H1 (cell line): ENCODE measurements around the gene IGFALS. TPM values are rescaled to one million over a fixed set of nuclear protein-coding genes. Genes with fewer than 3 reads are reported as not detected.

Experiments used
- CTCF ChIA-PET: fragments of 300-600 bp; sonication (Branson Sonifier 250); formaldehyde crosslinking; loops from one replicate; lab custom pipeline; 2021; ENCODE audit not compliant: partially characterized antibody; lab: Charles Lee
- POLR2A ChIA-PET: fragments of 300-600 bp; sonication (Branson Sonifier 250); formaldehyde crosslinking; loops from one replicate; lab custom pipeline; 2021; ENCODE audit warnings: inconsistent platforms; ENCODE audit not compliant: partially characterized antibody; lab: Charles Lee
- DNase-seq, 2 experiments: peaks; one replicate each; pipeline versions ENCODE4 v3.0.0 to v3.0.0-alpha.2; 2010 to 2022; ENCODE audit warnings: low spot score in 2 of 2, low read depth in 1 of 2, mixed read lengths in 1 of 2
- FAIRE-seq: peaks from 2 replicates; lab custom pipeline; 2011; peaks lifted over from hg19 to GRCh38; lab: Jason Lieb, UNC
- H2AFZ ChIP-seq: 2 replicates; pipeline ENCODE4 v1.8.1; 2012; ENCODE audit warnings: low read length, inconsistent platforms
- H2AK5ac ChIP-seq: 2 replicates; pipeline ENCODE4 v1.6.1; 2013; ENCODE audit warnings: low read depth, low read length
- H2BK120ac ChIP-seq: replicated peaks from 2 replicates; pipeline ENCODE3; 2013; ENCODE audit warnings: low read depth, low read length, inconsistent platforms
- H2BK12ac ChIP-seq: 2 replicates; pipeline ENCODE4 v1.6.1; 2013; ENCODE audit warnings: low read depth, low read length
- H2BK15ac ChIP-seq: 2 replicates; pipeline ENCODE4 v1.6.1; 2013; ENCODE audit warnings: low read length
- H2BK20ac ChIP-seq: 2 replicates; pipeline ENCODE4 v1.6.1; 2013; ENCODE audit warnings: low read length
- H2BK5ac ChIP-seq: 2 replicates; pipeline ENCODE4 v1.6.1; 2013; ENCODE audit warnings: low read depth, low read length
- H3K14ac ChIP-seq: 2 replicates; pipeline ENCODE4 v1.6.1; 2013; ENCODE audit warnings: inconsistent platforms; ENCODE audit not compliant: insufficient read length
- H3K18ac ChIP-seq: 2 replicates; pipeline ENCODE4 v1.6.1; 2013; ENCODE audit warnings: low read length; ENCODE audit errors: extremely low read depth
- H3K23ac ChIP-seq: 2 replicates; pipeline ENCODE4 v1.6.1; 2013; ENCODE audit warnings: inconsistent platforms; ENCODE audit not compliant: insufficient read length
- H3K23me2 ChIP-seq: 2 replicates; pipeline ENCODE4 v1.6.1; 2013; ENCODE audit warnings: low read depth, low read length
- H3K27ac ChIP-seq: 2 replicates; pipeline ENCODE4 v1.6.1; 2011; ENCODE audit warnings: low read depth, low read length, inconsistent platforms
- H3K27me3 ChIP-seq, 4 experiments: replicated peaks in 1 of 4; 1 replicate in 1 of 4; 2 replicates in 3 of 4; pipeline versions ENCODE4 v1.6.1 to v1.8.1; 2011 to 2013; ENCODE audit warnings: low read length in 3 of 4, mild to moderate bottlenecking in 3 of 4, inconsistent platforms in 2 of 4, mixed read lengths in 2 of 4, moderate library complexity in 1 of 4; ENCODE audit not compliant: control insufficient read depth in 3 of 4, insufficient read depth in 3 of 4; ENCODE audit errors: extremely low read depth in 1 of 4
- H3K36me3 ChIP-seq, 4 experiments: 2 replicates each; pipeline versions ENCODE4 v1.6.1 to v1.8.1; 2011 to 2013; ENCODE audit warnings: mild to moderate bottlenecking in 4 of 4, low read length in 3 of 4, moderate library complexity in 2 of 4, control low read depth in 1 of 4, inconsistent platforms in 1 of 4; ENCODE audit not compliant: insufficient read depth in 4 of 4, control insufficient read depth in 2 of 4
- H3K4ac ChIP-seq: replicated peaks from 2 replicates; pipeline ENCODE3; 2013; ENCODE audit warnings: low read length, low read depth, mixed read lengths, inconsistent platforms; ENCODE audit not compliant: insufficient read length
- H3K4me1 ChIP-seq, 4 experiments: replicated peaks in 1 of 4; 1 replicate in 1 of 4; 2 replicates in 3 of 4; pipeline versions ENCODE4 v1.6.1 to v1.8.1; 2011 to 2013; ENCODE audit warnings: low read length in 3 of 4, inconsistent platforms in 2 of 4, mixed read lengths in 1 of 4; ENCODE audit not compliant: insufficient read depth in 4 of 4, control insufficient read depth in 3 of 4
- H3K4me2 ChIP-seq, 2 experiments: 2 replicates each; pipeline versions ENCODE4 v1.6.1 to v1.8.1; 2011 to 2013; ENCODE audit warnings: low read depth in 2 of 2, low read length in 2 of 2, control low read depth in 1 of 2, inconsistent platforms in 1 of 2, mild to moderate bottlenecking in 1 of 2; ENCODE audit not compliant: insufficient read depth in 1 of 2
- H3K4me3 ChIP-seq, 4 experiments: fragments of 200-600, 300-600 bp in 1 of 4; sonication (generic), shearing (Covaris generic), sonication (Bioruptor Twin) in 1 of 4; 2 replicates each; pipeline versions ENCODE4 v1.5.1 to v1.8.1; 2011 to 2016; ENCODE audit warnings: low read length in 4 of 4, low read depth in 3 of 4, control low read depth in 2 of 4, inconsistent platforms in 2 of 4, mild to moderate bottlenecking in 2 of 4, mixed read lengths in 1 of 4, moderate library complexity in 1 of 4; ENCODE audit not compliant: insufficient read depth in 2 of 4; ENCODE audit errors: extremely low read depth in 1 of 4
- H3K56ac ChIP-seq: replicated peaks from 2 replicates; pipeline ENCODE3; 2013; ENCODE audit warnings: low read depth, mild to moderate bottlenecking, mixed read lengths, low read length, inconsistent platforms; ENCODE audit not compliant: insufficient read length
- H3K79me1 ChIP-seq: 2 replicates; pipeline ENCODE4 v1.6.1; 2013; ENCODE audit warnings: low read depth, low read length, control low read depth
- H3K79me2 ChIP-seq, 2 experiments: 2 replicates each; pipeline versions ENCODE4 v1.6.1 to v1.8.1; 2012 to 2013; ENCODE audit warnings: low read length in 2 of 2, mild to moderate bottlenecking in 2 of 2, inconsistent platforms in 1 of 2; ENCODE audit not compliant: insufficient read depth in 2 of 2, control insufficient read depth in 1 of 2
- H3K9ac ChIP-seq, 4 experiments: replicated peaks in 1 of 4; 1 replicate in 1 of 4; 2 replicates in 3 of 4; pipeline versions ENCODE4 v1.6.1 to v1.8.1; 2011 to 2013; ENCODE audit warnings: low read depth in 3 of 4, low read length in 3 of 4, control low read depth in 2 of 4, mild to moderate bottlenecking in 2 of 4, moderate library complexity in 2 of 4, inconsistent platforms in 1 of 4; ENCODE audit errors: extremely low read depth in 1 of 4
- H3K9me3 ChIP-seq, 2 experiments: 2 replicates each; pipeline versions ENCODE4 v1.6.1 to v1.8.1; 2012 to 2013; ENCODE audit warnings: mild to moderate bottlenecking in 2 of 2, moderate library complexity in 2 of 2, control low read depth in 1 of 2, inconsistent platforms in 1 of 2, low read depth in 1 of 2, low read length in 1 of 2, mixed read lengths in 1 of 2; ENCODE audit not compliant: insufficient read depth in 2 of 2
- H4K20me1 ChIP-seq, 2 experiments: replicated peaks in 1 of 2; 2 replicates each; pipeline versions ENCODE3 to v1.8.1; 2011 to 2013; ENCODE audit warnings: inconsistent platforms in 2 of 2, low read length in 2 of 2, mild to moderate bottlenecking in 1 of 2; ENCODE audit not compliant: insufficient read depth in 2 of 2, control insufficient read depth in 1 of 2
- H4K5ac ChIP-seq: 2 replicates; pipeline ENCODE4 v1.6.1; 2013; ENCODE audit warnings: low read length, low read depth, mixed read lengths, inconsistent platforms; ENCODE audit not compliant: insufficient read length
- H4K8ac ChIP-seq: 2 replicates; pipeline ENCODE4 v1.8.0; 2013; ENCODE audit warnings: mild to moderate bottlenecking, moderate library complexity, low read length, inconsistent platforms; ENCODE audit not compliant: insufficient read depth; ENCODE audit errors: extremely low read depth
- H4K91ac ChIP-seq: replicated peaks from 2 replicates; pipeline ENCODE3; 2013; ENCODE audit warnings: low read length, mixed read lengths, inconsistent platforms; ENCODE audit not compliant: insufficient read length
- ATF2 ChIP-seq: IDR thresholded peaks from 2 replicates; pipeline ENCODE4 v1.6.1; 2012; ENCODE audit warnings: low read length, inconsistent platforms
- CREB1 ChIP-seq: IDR thresholded peaks from 2 replicates; pipeline ENCODE4 v1.6.1; 2012; ENCODE audit warnings: inconsistent platforms
- GABPA ChIP-seq: IDR thresholded peaks from 2 replicates; pipeline ENCODE4 v1.6.1; 2011; ENCODE audit warnings: mild to moderate bottlenecking, low read length, moderate library complexity, borderline replicate concordance; ENCODE audit not compliant: insufficient read depth
- POLR2AphosphoS5 ChIP-seq: IDR thresholded peaks from 2 replicates; pipeline ENCODE4 v1.6.1; 2011; ENCODE audit warnings: low read depth, low read length
- SAP30 ChIP-seq: fragments of 300-600 bp; sonication (generic); IDR thresholded peaks from 2 replicates; pipeline ENCODE4 v1.7.1; 2012; ENCODE audit warnings: low read length, moderate library complexity, mild to moderate bottlenecking, inconsistent platforms; ENCODE audit not compliant: insufficient read depth, insufficient replicate concordance
- SIN3A ChIP-seq, 2 experiments: IDR thresholded peaks in 1 of 2; conservative IDR thresholded peaks in 1 of 2; 2 replicates each; pipeline ENCODE4 v1.6.1; 2011 to 2012; ENCODE audit warnings: low read length in 2 of 2, improper control_type of control experiment in 1 of 2, low read depth in 1 of 2, mild to moderate bottlenecking in 1 of 2
- SUZ12 ChIP-seq: fragments of 200-600 bp; sonication (generic); IDR thresholded peaks from 2 replicates; pipeline ENCODE4 v1.6.1; 2012; ENCODE audit warnings: mild to moderate bottlenecking, inconsistent platforms, low read length, moderate library complexity, mixed read lengths
- TAF1 ChIP-seq: IDR thresholded peaks from 2 replicates; pipeline ENCODE4 v1.6.1; 2011; ENCODE audit warnings: mild to moderate bottlenecking, low read depth, low read length
- TBP ChIP-seq: IDR thresholded peaks from 2 replicates; pipeline ENCODE4 v1.6.1; 2011; ENCODE audit warnings: low read depth, low read length, improper control_type of control experiment
- TEAD4 ChIP-seq: IDR thresholded peaks from 2 replicates; pipeline ENCODE4 v1.6.1; 2012; ENCODE audit warnings: low read depth, low read length, inconsistent platforms, mixed read lengths
- WGBS, 2 experiments: shearing (Covaris generic) in 1 of 2; methylation state at CpG; one replicate each; pipeline versions ENCODE4 v1.1.6 to v1.1.7; 2013 to 2015; ENCODE audit warnings: low lambda C conversion rate in 2 of 2, mixed read lengths in 2 of 2, inconsistent platforms in 1 of 2, low coverage in 1 of 2, missing lambda C conversion rate in 1 of 2; ENCODE audit not compliant: insufficient replicate concordance in 2 of 2, insufficient coverage in 1 of 2, insufficient read length in 1 of 2; ENCODE audit errors: extremely low coverage in 1 of 2, missing lambda C conversion rate in 1 of 2; 5-methylcytosine and 5-hydroxymethylcytosine counted together
- polyA plus RNA-seq, 7 experiments: library from polyadenylated mRNA; depleted of rRNA in 3 of 7; stranded (reverse) in 5 of 7; unstranded in 2 of 7; fragments of >200 nt in 5 of 7; fragments of 200-250 nt in 2 of 7; gene quantifications; 1 replicate in 5 of 7; 2 replicates in 1 of 7; 4 replicates in 1 of 7; pipeline versions ENCODE4 v1.2.1 to v1.2.3, GENCODE V29; 2011 to 2013; ENCODE audit warnings: missing spikeins in 2 of 7, mixed read lengths in 2 of 7
- total RNA-seq: library from RNA; stranded (reverse); fragmentation: NEBNext Ultra II Directional; extraction: Animal tissue kit (Norgen Biotek cat#: 25700); gene quantifications from 2 replicates; pipeline ENCODE4 v1.2.1, GENCODE V29; 2021

IGFALS gene
- total and polyA plus RNA-seq, 2 of the 8 experiments (the other 6 are each of a cell fraction or from before 2014, with no cell fraction given) = not detected

GRCh38 chr16:1771864-1772361 is 21.6 kb downstream of the IGFALS start:
- Histone ChIP-seq H3K14ac (no peak overlapping the region), H3K36me3 (peaks cover 3 to 31% (median 9%) of the 10 kb centered on the region in 4 experiments; a peak in 5 of 8 replicates), H3K4me2 (peak overlapping the region; percentile 71 to 92), H3K27me3 (no peaks in the 10 kb centered on the region), H3K9ac (peak overlapping the region; percentile 69 to 94 (median 89)), H3K4me1 (peaks cover 0 to 12% (median 10%) of the 10 kb centered on the region in 4 experiments; a peak in 5 of 7 replicates), H2AFZ (no peak overlapping the region), H3K4ac (peak overlapping the region; percentile 90), H2BK15ac (peak overlapping the region; percentile 72; the same call in 1 of the 2 replicates), H3K79me2 (peaks cover 0 to 15% of the 10 kb centered on the region in 2 experiments; a peak in 1 of 4 replicates), H3K23ac (no peak overlapping the region), H3K4me3 (peak overlapping the region; percentile 82 to 91 (median 82)), H2BK5ac (peak overlapping the region; percentile 88), H3K79me1 (peaks cover 4% of the 10 kb centered on the region), H2BK20ac (no peak overlapping the region), H4K8ac (peak overlapping the region; percentile 94; the same call in 1 of the 2 replicates), H4K91ac (peak overlapping the region; percentile 45), H3K23me2 (peaks cover 17% of the 10 kb centered on the region), H4K20me1 (peaks cover 0 to 21% of the 10 kb centered on the region in 2 experiments), H3K9me3 (no peaks in the 10 kb centered on the region), H4K5ac (peak overlapping the region; percentile 81), H2BK12ac (0 out of 2 replicates have a peak overlapping the region, but pooled peaks have one; percentile 4), H3K18ac (peak overlapping the region; percentile 78), H3K56ac (peak overlapping the region; percentile 73), H2BK120ac (no peak overlapping the region), H2AK5ac (no peak overlapping the region), H3K27ac (peak overlapping the region; percentile 62)
- FAIRE-seq = no peak
- ChIA-PET POLR2A (interaction anchor here (0.8 to 13.5 kb wide), 19 partner anchors 8 to 383 kb away, joined by 3 to 246 read pairs (median 6); partner anchors contain the start of genes FAHD1, HAGH, IGFALS and JPT2), CTCF (interaction anchor here (1.2 to 2.2 kb wide), 2 partner anchors 10 to 66 kb away, joined by 3 to 8 read pairs; partner anchors contain the start of genes MAPK8IP3, NUBP2 and SPSB3)
- WGBS, 2 experiments = 9% methylated on average over 19 of the region's 22 CpGs; no CpG with 5 or more reads in 1 of the 2 experiments
- no peak for DNase-seq
- TF ChIP-seq POLR2AphosphoS5 = peak; percentile 60; the same call in 1 of the 2 replicates
- TF ChIP-seq TAF1 = peak; percentile 49; the same call in 1 of the 2 replicates
- 0 out of 2 replicates have a peak, but pooled peaks have one; percentile 1 for TF ChIP-seq CREB1
- TF ChIP-seq SIN3A (conservative IDR thresholded peaks at IDR 0.05 in 1 of 2, IDR thresholded peaks at IDR 0.05 in 1 of 2; ENCODE audit: low read depth in 1 of 2, low read length in 2 of 2) = peak in 1 of 2 experiments; percentile 65; a peak in 1 of 4 replicates
- peak; percentile 17; the same call in 1 of the 2 replicates for TF ChIP-seq TBP
- TF ChIP-seq GABPA = no peak
- TF ChIP-seq TEAD4 = 0 out of 2 replicates have a peak, but pooled peaks have one; percentile 57
- TF ChIP-seq SAP30 = peak; percentile 31
- no peak for TF ChIP-seq ATF2
- no peak for TF ChIP-seq SUZ12
